NCI-H2029 treated with DMSO at 0.1 percent for 48 hours (cell line): ENCODE measurements around the gene BASP1.
"Not testable (repeated sequence)": the region's sequence is repeated elsewhere in the genome, so short reads cannot be mapped to it uniquely, and the experiment has no call there.

Source experiments
- DNase-seq: peaks from one replicate; lab custom pipeline; 2025; lab: John Stamatoyannopoulos, UW

BASP1 gene

GRCh38 chr5:17256171-17256570 lies 38.7 kb downstream of the BASP1 start:
- DNase-seq: no peak

GRCh38 chr5:17256839-17257238 lies 39.4 kb downstream of the BASP1 start:
- DNase-seq: no peak

- no peak for DNase-seq
Observed at GRCh38 chr5:17257705-17258273, 40.4 kb downstream of the BASP1 start.

GRCh38 chr5:17258431-17258830 lies 41.0 kb downstream of the BASP1 start:
- DNase-seq: no peak

- not testable (repeated sequence) for DNase-seq
Observed at GRCh38 chr5:17259012-17259411, 41.6 kb downstream of the BASP1 start.

GRCh38 chr5:17259630-17260257 lies 42.3 kb downstream of the BASP1 start:
- DNase-seq: no peak

- no peak for DNase-seq
Observed at GRCh38 chr5:17260549-17260948, 43.1 kb downstream of the BASP1 start.

GRCh38 chr5:17261075-17261474 lies 43.6 kb downstream of the BASP1 start:
- DNase-seq: no peak

- DNase-seq: no peak
Observed at GRCh38 chr5:17265041-17265440, 47.6 kb downstream of the BASP1 start.

- DNase-seq: no peak
Observed at GRCh38 chr5:17267106-17267505, 49.7 kb downstream of the BASP1 start.

GRCh38 chr5:17269201-17269600 lies 51.8 kb downstream of the BASP1 start:
- DNase-seq: no peak

GRCh38 chr5:17272111-17272510 lies 54.7 kb downstream of the BASP1 start:
- DNase-seq: no peak

GRCh38 chr5:17275289-17276158 lies 58.1 kb downstream of the BASP1 start:
- DNase-seq: no peak

- DNase-seq: no peak
Observed at GRCh38 chr5:17276445-17276844, 59.0 kb downstream of the BASP1 start.

GRCh38 chr5:17277907-17278306 lies 60.5 kb downstream of the BASP1 start:
- no peak for DNase-seq

- no peak for DNase-seq
Observed at GRCh38 chr5:17278931-17279330, 61.5 kb downstream of the BASP1 start.

- no peak for DNase-seq
Observed at GRCh38 chr5:17279487-17279886, 62.1 kb downstream of the BASP1 start.

- no peak for DNase-seq
Observed at GRCh38 chr5:17282283-17283120, 65.1 kb downstream of the BASP1 start.

GRCh38 chr5:17283121-17283415 lies 65.6 kb downstream of the BASP1 start:
- no peak for DNase-seq

GRCh38 chr5:17287501-17288155 lies 70.2 kb downstream of the BASP1 start:
- no peak for DNase-seq

- no peak for DNase-seq
Observed at GRCh38 chr5:17288570-17288969, 71.1 kb downstream of the BASP1 start.
